ENCODE measurements around the gene MED13L. TPM values are rescaled to one million over a fixed set of nuclear protein-coding genes. Genes with fewer than 3 reads are reported as not detected.

The MED13L gene
- total and polyA plus RNA-seq, 2 of the 8 experiments (the other 6 are each of a cell fraction or from before 2014, with no cell fraction given) = 15.9 to 51.7 TPM

DNA sequence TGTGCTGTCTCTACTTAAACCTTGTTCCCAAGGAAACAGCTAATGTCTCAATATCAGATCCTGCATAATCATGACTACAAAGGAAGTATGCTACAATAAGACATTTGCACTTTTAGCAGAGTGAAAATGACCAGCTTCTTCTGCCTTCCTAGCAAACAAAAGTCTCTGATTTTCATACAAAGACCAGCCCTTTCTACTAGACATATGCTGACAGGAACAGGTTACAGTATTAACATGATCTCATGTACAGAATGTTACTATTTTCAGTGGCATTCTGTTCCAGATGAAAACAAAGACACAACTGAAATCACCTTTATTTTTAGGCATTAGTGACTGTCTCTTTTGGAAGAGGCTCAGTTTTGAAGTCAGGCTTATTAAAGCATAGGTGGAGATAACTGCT is 228.6 kb downstream of the MED13L start:
- no peaks in the 10 kb centered on the region for H3K27me3 ChIP-seq (replicated peaks in 1 of 4; ENCODE audit: control insufficient read depth in 3 of 4, extremely low read depth in 1 of 4, insufficient read depth in 3 of 4, low read length in 3 of 4)
- H2BK120ac ChIP-seq (replicated peaks; ENCODE audit: low read depth, low read length) = no peak overlapping the region
- H4K5ac ChIP-seq (ENCODE audit: insufficient read length, low read depth, low read length) = no peak overlapping the region
- no peak overlapping the region for H2BK20ac ChIP-seq (ENCODE audit: low read length)
- H3K4me2 ChIP-seq (ENCODE audit: insufficient read depth in 1 of 2, low read depth in 2 of 2, low read length in 2 of 2) = no peak overlapping the region
- DNase-seq (ENCODE audit: low read depth in 1 of 2, low spot score in 2 of 2) (no peak), FAIRE-seq (no peak)
- H3K79me2 ChIP-seq (ENCODE audit: control insufficient read depth in 1 of 2, insufficient read depth in 2 of 2, low read length in 2 of 2) = peaks cover 0 to 13% of the 10 kb centered on the region in 2 experiments; a peak in 2 of 4 replicates
- H3K23ac ChIP-seq (ENCODE audit: insufficient read length) = no peak overlapping the region
- H2AK5ac ChIP-seq (ENCODE audit: low read depth, low read length) = no peak overlapping the region
- H2BK15ac ChIP-seq (ENCODE audit: low read length) = no peak overlapping the region
- no peak overlapping the region for H3K14ac ChIP-seq (ENCODE audit: insufficient read length)
- POLR2A ChIA-PET (ENCODE audit: partially characterized antibody) = interaction anchor here (0.7 to 0.8 kb wide), 2 partner anchors 9 to 11 kb away, joined by 3 read pairs; no protein-coding TSS in a partner anchor
- H3K56ac ChIP-seq (replicated peaks; ENCODE audit: insufficient read length, low read depth, low read length) = no peak overlapping the region
- no peak overlapping the region for H3K4me3 ChIP-seq (ENCODE audit: extremely low read depth in 1 of 4, insufficient read depth in 2 of 4, low read depth in 3 of 4, low read length in 4 of 4)
- no peak overlapping the region for H3K27ac ChIP-seq (ENCODE audit: low read depth, low read length)
- H3K18ac ChIP-seq (ENCODE audit: extremely low read depth, low read length) = no peak overlapping the region
- H2BK5ac ChIP-seq (ENCODE audit: low read depth, low read length) = no peak overlapping the region
- H4K91ac ChIP-seq (replicated peaks; ENCODE audit: insufficient read length, low read length) = no peak overlapping the region
- no peaks in the 10 kb centered on the region for H3K79me1 ChIP-seq (ENCODE audit: low read depth, low read length)
- CTCF ChIA-PET (ENCODE audit: partially characterized antibody) = interaction anchor here (0.6 to 1.1 kb wide), 3 partner anchors 83 to 562 kb away, joined by 3 to 4 read pairs (median 4); no protein-coding TSS in a partner anchor
- no peak overlapping the region for H2BK12ac ChIP-seq (ENCODE audit: low read depth, low read length)
- no peak overlapping the region for H3K9ac ChIP-seq (replicated peaks in 1 of 4; ENCODE audit: extremely low read depth in 1 of 4, low read depth in 3 of 4, low read length in 3 of 4)
- H3K36me3 ChIP-seq (ENCODE audit: control insufficient read depth in 2 of 4, insufficient read depth in 4 of 4, low read length in 3 of 4) = no peaks in the 10 kb centered on the region
- H4K20me1 ChIP-seq (replicated peaks in 1 of 2; ENCODE audit: control insufficient read depth in 1 of 2, insufficient read depth in 2 of 2, low read length in 2 of 2) = peaks cover 2 to 3% of the 10 kb centered on the region in 2 experiments
- H2AFZ ChIP-seq (ENCODE audit: low read length) = no peak overlapping the region
- H4K8ac ChIP-seq (ENCODE audit: extremely low read depth, insufficient read depth, low read length) = no peak overlapping the region
- H3K23me2 ChIP-seq (ENCODE audit: low read depth, low read length) = no peaks in the 10 kb centered on the region
- H3K9me3 ChIP-seq (ENCODE audit: insufficient read depth in 2 of 2, low read depth in 1 of 2, low read length in 1 of 2) = no peaks in the 10 kb centered on the region
- no peak overlapping the region for H3K4ac ChIP-seq (replicated peaks; ENCODE audit: insufficient read length, low read depth, low read length)
- no peaks in the 10 kb centered on the region; a peak in 1 of 7 replicates for H3K4me1 ChIP-seq (replicated peaks in 1 of 4; ENCODE audit: control insufficient read depth in 3 of 4, insufficient read depth in 4 of 4, low read length in 3 of 4)
- TF ChIP-seq SRF (IDR thresholded peaks at IDR 0.05; ENCODE audit: low read depth, low read length) (no peak), JUN (IDR thresholded peaks at IDR 0.05; ENCODE audit: low read depth, low read length) (no peak), YY1 (IDR thresholded peaks at IDR 0.05; ENCODE audit: low read depth, low read length) (no peak), TAF7 (optimal IDR thresholded peaks at IDR 0.05; ENCODE audit: borderline replicate concordance, low read depth, low read length) (no peak), TBP (IDR thresholded peaks at IDR 0.05; ENCODE audit: low read depth, low read length) (no peak), RNF2 (IDR thresholded peaks at IDR 0.05; ENCODE audit: borderline replicate concordance, low read depth, low read length, missing control alignments, poor library complexity, severe bottlenecking) (no peak), TCF12 (IDR thresholded peaks at IDR 0.05; ENCODE audit: low read depth, low read length) (no peak), SP1 (IDR thresholded peaks at IDR 0.05; ENCODE audit: low read depth, low read length) (no peak), CBX5 (IDR thresholded peaks at IDR 0.05; ENCODE audit: low read depth, low read length) (no peak), SIN3A (conservative IDR thresholded peaks at IDR 0.05 in 1 of 2, IDR thresholded peaks at IDR 0.05 in 1 of 2; ENCODE audit: low read depth in 1 of 2, low read length in 2 of 2) (no peak)
- TF ChIP-seq, protein P1, sequence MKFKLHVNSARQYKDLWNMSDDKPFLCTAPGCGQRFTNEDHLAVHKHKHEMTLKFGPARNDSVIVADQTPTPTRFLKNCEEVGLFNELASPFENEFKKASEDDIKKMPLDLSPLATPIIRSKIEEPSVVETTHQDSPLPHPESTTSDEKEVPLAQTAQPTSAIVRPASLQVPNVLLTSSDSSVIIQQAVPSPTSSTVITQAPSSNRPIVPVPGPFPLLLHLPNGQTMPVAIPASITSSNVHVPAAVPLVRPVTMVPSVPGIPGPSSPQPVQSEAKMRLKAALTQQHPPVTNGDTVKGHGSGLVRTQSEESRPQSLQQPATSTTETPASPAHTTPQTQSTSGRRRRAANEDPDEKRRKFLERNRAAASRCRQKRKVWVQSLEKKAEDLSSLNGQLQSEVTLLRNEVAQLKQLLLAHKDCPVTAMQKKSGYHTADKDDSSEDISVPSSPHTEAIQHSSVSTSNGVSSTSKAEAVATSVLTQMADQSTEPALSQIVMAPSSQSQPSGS (IDR thresholded peaks at IDR 0.05; ENCODE audit: low read length) = no peak
- TF ChIP-seq, protein P2, sequence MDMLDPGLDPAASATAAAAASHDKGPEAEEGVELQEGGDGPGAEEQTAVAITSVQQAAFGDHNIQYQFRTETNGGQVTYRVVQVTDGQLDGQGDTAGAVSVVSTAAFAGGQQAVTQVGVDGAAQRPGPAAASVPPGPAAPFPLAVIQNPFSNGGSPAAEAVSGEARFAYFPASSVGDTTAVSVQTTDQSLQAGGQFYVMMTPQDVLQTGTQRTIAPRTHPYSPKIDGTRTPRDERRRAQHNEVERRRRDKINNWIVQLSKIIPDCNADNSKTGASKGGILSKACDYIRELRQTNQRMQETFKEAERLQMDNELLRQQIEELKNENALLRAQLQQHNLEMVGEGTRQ (IDR thresholded peaks at IDR 0.05; ENCODE audit: low read length) = no peak
